ENCODE measurements around the gene CTTNBP2.

The CTTNBP2 gene

GRCh38 chr7:117675497-117676435 lies 197.5 kb downstream of the CTTNBP2 start:
- POLR2A ChIA-PET: no interaction called here
- TF ChIP-seq CTCF (IDR thresholded peaks at IDR 0.05; ENCODE audit: control extremely low read depth, extremely low read depth, low read depth, missing control alignments): no peak
- CTCF ChIA-PET: interaction anchor here (0.7 to 2.5 kb wide), 5 partner anchors 8 to 276 kb away, joined by 3 to 8 read pairs (median 3); no protein-coding TSS in a partner anchor
- DNase-seq (ENCODE audit: extremely low spot score): no peak

- no peak for TF ChIP-seq CTCF (IDR thresholded peaks at IDR 0.05; ENCODE audit: control extremely low read depth, extremely low read depth, low read depth, missing control alignments)
- CTCF ChIA-PET: interaction anchor here (0.7 to 1.3 kb wide), 5 partner anchors 9 to 275 kb away, joined by 3 to 4 read pairs (median 3); no protein-coding TSS in a partner anchor
- POLR2A ChIA-PET: no interaction called here
- DNase-seq (ENCODE audit: extremely low spot score): no peak
Measured at GRCh38 chr7:117674617-117675016, 198.6 kb downstream of the CTTNBP2 start.

- POLR2A ChIA-PET: no interaction called here
- CTCF ChIA-PET: interaction anchor here (1.0 kb wide), 1 partner anchor 10 kb away, joined by 4 read pairs; no protein-coding TSS in a partner anchor
- TF ChIP-seq CTCF (IDR thresholded peaks at IDR 0.05; ENCODE audit: control extremely low read depth, extremely low read depth, low read depth, missing control alignments): no peak
- DNase-seq (ENCODE audit: extremely low spot score): peak; percentile 16
Measured at GRCh38 chr7:117673839-117674238, 199.4 kb downstream of the CTTNBP2 start.

- no peak for TF ChIP-seq CTCF (IDR thresholded peaks at IDR 0.05; ENCODE audit: control extremely low read depth, extremely low read depth, low read depth, missing control alignments)
- DNase-seq (ENCODE audit: extremely low spot score): no peak
- POLR2A ChIA-PET: no interaction called here
- CTCF ChIA-PET: interaction anchor here (0.8 to 0.9 kb wide), 2 partner anchors 20 to 59 kb away, joined by 3 read pairs; no protein-coding TSS in a partner anchor
Measured at GRCh38 chr7:117673367-117673766, 199.9 kb downstream of the CTTNBP2 start.

- DNase-seq (ENCODE audit: extremely low spot score): no peak
- no peak for TF ChIP-seq CTCF (IDR thresholded peaks at IDR 0.05; ENCODE audit: control extremely low read depth, extremely low read depth, low read depth, missing control alignments)
- ChIA-PET POLR2A (no interaction called here), CTCF (interaction anchor here (1.3 kb wide), 1 partner anchor 17 kb away, joined by 4 read pairs; no protein-coding TSS in a partner anchor)
Measured at GRCh38 chr7:117672453-117672852, 200.8 kb downstream of the CTTNBP2 start.

GRCh38 chr7:117669818-117670217 lies 203.4 kb downstream of the CTTNBP2 start:
- peak; percentile 8 for TF ChIP-seq CTCF (IDR thresholded peaks at IDR 0.05; ENCODE audit: control extremely low read depth, extremely low read depth, low read depth, missing control alignments)
- POLR2A ChIA-PET: no interaction called here
- CTCF ChIA-PET: interaction anchor here (0.9 to 1.1 kb wide), 2 partner anchors 9 to 268 kb away, joined by 3 read pairs; no protein-coding TSS in a partner anchor
- no peak for DNase-seq (ENCODE audit: extremely low spot score)
